GM18526 (cell line): ENCODE results near the gene SF3B2.

Experiments
- POLR2A ChIP-seq: IDR thresholded peaks from 3 replicates; pipeline ENCODE4 v1.6.1; 2011; ENCODE audit not compliant: insufficient read length; ENCODE audit errors: extremely low read depth

The SF3B2 gene

GRCh38 chr11:66111158-66111557 is 59.0 kb downstream of the SF3B2 start:
- TF ChIP-seq POLR2A, result no peak

DNA sequence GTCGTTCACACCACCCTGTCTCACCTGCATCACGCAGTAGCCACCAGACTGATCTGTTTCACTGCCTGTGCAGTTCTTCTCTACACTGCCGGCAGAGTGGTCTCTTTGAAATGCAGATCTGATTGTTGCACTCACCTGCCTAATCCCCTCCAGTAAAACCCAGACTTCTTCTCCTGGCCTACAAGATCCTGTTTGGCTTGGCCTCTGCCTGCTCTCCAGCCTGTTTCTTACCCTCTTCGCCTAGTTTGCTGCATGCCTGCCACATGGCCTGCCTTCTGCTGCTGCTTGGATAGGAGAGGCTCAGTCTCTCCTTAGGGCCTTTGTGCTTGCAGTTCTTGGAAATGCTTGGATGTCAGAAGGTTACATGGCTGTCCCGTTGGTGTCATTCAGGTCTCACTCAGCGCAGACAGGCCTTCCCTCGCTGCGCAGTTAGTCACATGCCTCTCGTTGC is 59.9 kb downstream of the SF3B2 start:
- TF ChIP-seq POLR2A, result no peak

- no peak for TF ChIP-seq POLR2A
Measured at GRCh38 chr11:66112601-66113499, 60.7 kb downstream of the SF3B2 start.

DNA sequence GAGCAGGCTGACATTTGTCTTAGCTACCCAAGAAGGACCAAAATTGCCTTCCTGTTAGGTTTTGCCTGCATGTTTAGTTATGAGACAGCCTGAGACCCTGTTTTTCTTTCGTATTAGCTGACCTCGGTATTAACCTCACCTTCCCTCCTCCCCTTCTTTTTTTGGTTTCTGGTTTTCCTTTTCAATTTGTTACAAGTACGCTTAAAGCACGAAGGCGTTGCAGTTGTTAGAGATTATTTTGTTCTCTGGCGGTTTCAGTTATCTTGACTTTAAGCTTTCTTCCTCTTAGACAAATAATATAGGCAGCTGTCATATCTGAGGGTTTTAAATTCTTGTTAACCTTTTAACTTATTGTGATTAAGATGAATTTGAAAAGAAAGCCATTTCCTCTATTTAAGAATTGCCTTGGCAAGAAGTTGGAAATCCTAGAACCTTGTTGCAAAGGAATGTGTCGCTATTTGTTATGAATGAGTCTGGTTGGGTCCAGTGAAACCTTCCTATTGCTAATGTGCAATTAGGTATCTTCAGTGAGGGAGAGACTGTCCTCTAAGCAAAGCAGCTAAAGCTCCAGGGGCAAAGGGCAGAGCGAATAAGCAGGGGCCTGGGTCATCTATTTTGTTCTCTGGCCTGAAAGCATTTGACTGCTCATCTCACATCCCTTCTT is 63.6 kb downstream of the SF3B2 start:
- TF ChIP-seq POLR2A, result peak; percentile 15

DNA sequence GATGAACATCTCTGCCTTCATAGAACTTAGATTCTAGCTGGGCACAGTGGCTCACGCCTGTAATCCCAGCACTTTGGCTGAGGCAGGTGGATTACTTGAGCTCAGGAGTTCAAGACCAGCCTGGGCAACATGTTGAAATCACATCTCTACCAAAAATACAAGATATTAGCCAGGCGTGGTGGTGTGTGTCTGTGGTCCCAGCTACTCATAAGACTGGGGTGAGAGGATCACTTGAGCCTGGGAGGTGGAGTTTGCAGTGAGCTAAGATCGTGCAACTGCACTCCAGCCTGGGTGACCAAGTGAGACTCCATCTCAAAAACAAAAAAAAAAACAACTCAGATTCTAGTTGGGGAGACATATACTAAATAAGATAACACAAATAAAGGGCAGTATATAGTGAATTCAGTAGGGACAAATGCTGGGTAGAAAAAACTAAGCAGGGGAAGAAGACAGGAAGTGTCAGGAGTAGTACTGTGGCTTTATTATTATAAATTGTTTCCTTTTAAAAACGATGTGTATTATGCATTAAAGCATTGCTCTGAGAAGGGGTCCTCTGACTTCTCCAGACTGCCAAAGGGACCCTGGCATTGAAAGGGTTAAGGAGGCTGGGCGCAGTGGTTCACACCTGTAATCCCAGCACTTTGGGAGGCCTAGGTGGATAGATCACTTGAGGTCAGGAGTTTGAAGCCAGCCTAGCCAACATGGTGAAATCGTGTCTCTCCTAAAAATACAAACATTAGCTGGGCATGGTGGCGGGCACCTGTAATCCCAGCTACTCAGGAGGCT is 64.6 kb downstream of the SF3B2 start:
- no peak for TF ChIP-seq POLR2A

DNA sequence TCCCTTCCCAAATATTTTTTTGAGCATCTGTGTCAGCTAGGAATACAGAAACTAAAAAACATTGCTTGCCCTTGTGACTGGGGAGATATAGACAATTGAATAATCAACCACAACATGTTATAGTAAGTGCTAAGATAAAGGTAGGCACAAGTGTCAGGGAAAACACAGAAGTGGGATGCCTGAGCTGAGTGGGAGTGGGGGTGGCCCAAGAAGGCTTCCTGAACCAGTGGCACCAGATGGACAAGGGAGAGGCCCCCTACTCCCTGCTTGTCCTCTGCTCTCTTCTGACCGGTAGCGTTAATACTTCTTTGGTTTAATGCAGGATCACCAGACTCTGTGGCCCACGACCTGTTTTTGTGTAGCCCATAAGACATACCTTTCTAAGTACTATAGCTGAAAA is 66.7 kb downstream of the SF3B2 start:
- TF ChIP-seq POLR2A, result no peak
